ENCODE measurements around the gene SIRPA.

SIRPA gene

GRCh38 chr20:1887321-1887720, 7.9 kb upstream of the SIRPA start:
- peaks cover 19% of the 10 kb centered on the region for H3K4me1 ChIP-seq (ENCODE audit: control insufficient read depth, insufficient read depth, low read depth, low read length)
- H3K9me3 ChIP-seq (ENCODE audit: control insufficient read depth, low read length): no peaks in the 10 kb centered on the region
- no peak overlapping the region for H2AK5ac ChIP-seq (ENCODE audit: low read length, severe bottlenecking)
- H2BK5ac ChIP-seq (ENCODE audit: low read depth, low read length, poor library complexity, severe bottlenecking): no peak overlapping the region
- no peak overlapping the region for H2BK15ac ChIP-seq (ENCODE audit: low read depth, poor library complexity, severe bottlenecking)
- H3K4me2 ChIP-seq (ENCODE audit: low read length, poor library complexity, severe bottlenecking): no peak overlapping the region
- peaks cover 4 to 14% of the 10 kb centered on the region in 2 experiments for H3K36me3 ChIP-seq (ENCODE audit: control insufficient read depth in 1 of 2, insufficient read depth in 2 of 2, low read depth in 1 of 2, low read length in 2 of 2)
- no peak overlapping the region for H2AFZ ChIP-seq (ENCODE audit: low read depth, low read length)
- no peak overlapping the region for H3K4ac ChIP-seq (ENCODE audit: low read depth in 1 of 2, low read length in 2 of 2)
- H3K27ac ChIP-seq (ENCODE audit: low read length, poor library complexity, severe bottlenecking): no peak overlapping the region
- H3K14ac ChIP-seq (ENCODE audit: low read length in 2 of 2): no peak overlapping the region
- H3K23ac ChIP-seq (ENCODE audit: low read length in 2 of 2): no peak overlapping the region
- no peak overlapping the region for H2BK120ac ChIP-seq (ENCODE audit: low read depth, low read length)
- H2BK12ac ChIP-seq (ENCODE audit: low read length in 2 of 2): no peak overlapping the region
- H3K27me3 ChIP-seq (ENCODE audit: control insufficient read depth in 1 of 2, insufficient read depth in 1 of 2, low read length in 2 of 2): peaks cover 14 to 47% of the 10 kb centered on the region in 2 experiments
- H3K18ac ChIP-seq (ENCODE audit: low read depth in 1 of 2, low read length in 2 of 2): no peak overlapping the region
- H4K8ac ChIP-seq (ENCODE audit: low read length): no peak overlapping the region
- peaks cover 15% of the 10 kb centered on the region for H3K79me1 ChIP-seq (replicated peaks; ENCODE audit: low read length, poor library complexity, severe bottlenecking)
- WGBS: 90% methylated on average over 5 of the region's 5 CpGs
- H3K9ac ChIP-seq (ENCODE audit: low read length): no peak overlapping the region
- DNase-seq: no peak
- no peak overlapping the region for H4K91ac ChIP-seq (ENCODE audit: low read length)
- H3K4me3 ChIP-seq (ENCODE audit: insufficient read depth in 1 of 2, low read depth in 1 of 2, low read length in 2 of 2): no peak overlapping the region

- 92% methylated on average over 2 of the region's 2 CpGs for WGBS
- Histone ChIP-seq H3K18ac (ENCODE audit: low read depth in 1 of 2, low read length in 2 of 2) (no peak overlapping the region), H2BK120ac (ENCODE audit: low read depth, low read length) (no peak overlapping the region)
Observed at GRCh38 chr20:1887756-1888155, 7.5 kb upstream of the SIRPA start.

GRCh38 chr20:1888796-1889463, 6.3 kb upstream of the SIRPA start:
- H2BK12ac ChIP-seq (ENCODE audit: low read length in 2 of 2): no peak overlapping the region
- DNase-seq: peak; percentile 74
- peak overlapping the region in 1 of 2 experiments; percentile 58 for H3K18ac ChIP-seq (ENCODE audit: low read depth in 1 of 2, low read length in 2 of 2)
- peaks cover 8 to 33% of the 10 kb centered on the region in 2 experiments for H3K27me3 ChIP-seq (ENCODE audit: control insufficient read depth in 1 of 2, insufficient read depth in 1 of 2, low read length in 2 of 2)
- no peak overlapping the region for H3K9ac ChIP-seq (ENCODE audit: low read length)
- H3K27ac ChIP-seq (ENCODE audit: low read length, poor library complexity, severe bottlenecking): no peak overlapping the region
- H2BK5ac ChIP-seq (ENCODE audit: low read depth, low read length, poor library complexity, severe bottlenecking): no peak overlapping the region
- H4K8ac ChIP-seq (ENCODE audit: low read length): peak overlapping the region; percentile 35
- H3K4me1 ChIP-seq (ENCODE audit: control insufficient read depth, insufficient read depth, low read depth, low read length): peaks cover 25% of the 10 kb centered on the region
- no peak overlapping the region for H3K23ac ChIP-seq (ENCODE audit: low read length in 2 of 2)
- H3K4me3 ChIP-seq (ENCODE audit: insufficient read depth in 1 of 2, low read depth in 1 of 2, low read length in 2 of 2): no peak overlapping the region
- no peak overlapping the region for H3K4me2 ChIP-seq (ENCODE audit: low read length, poor library complexity, severe bottlenecking)
- H2AFZ ChIP-seq (ENCODE audit: low read depth, low read length): no peak overlapping the region
- no peak overlapping the region for H2BK15ac ChIP-seq (ENCODE audit: low read depth, poor library complexity, severe bottlenecking)
- no peak overlapping the region for H3K14ac ChIP-seq (ENCODE audit: low read length in 2 of 2)
- H3K79me1 ChIP-seq (replicated peaks; ENCODE audit: low read length, poor library complexity, severe bottlenecking): peaks cover 25% of the 10 kb centered on the region
- no peak overlapping the region for H2BK120ac ChIP-seq (ENCODE audit: low read depth, low read length)
- peaks cover 4 to 14% of the 10 kb centered on the region in 2 experiments for H3K36me3 ChIP-seq (ENCODE audit: control insufficient read depth in 1 of 2, insufficient read depth in 2 of 2, low read depth in 1 of 2, low read length in 2 of 2)
- WGBS: 64% methylated on average over 7 of the region's 7 CpGs
- no peak overlapping the region for H3K4ac ChIP-seq (ENCODE audit: low read depth in 1 of 2, low read length in 2 of 2)
- H2AK5ac ChIP-seq (ENCODE audit: low read length, severe bottlenecking): no peak overlapping the region
- H3K9me3 ChIP-seq (ENCODE audit: control insufficient read depth, low read length): no peaks in the 10 kb centered on the region
- no peak overlapping the region for H4K91ac ChIP-seq (ENCODE audit: low read length)

More at GRCh38 chr20:1887756-1888155, 7.5 kb upstream of the SIRPA start:
- no peak overlapping the region for H2AK5ac ChIP-seq (ENCODE audit: low read length, severe bottlenecking)
- no peak overlapping the region for H3K4me2 ChIP-seq (ENCODE audit: low read length, poor library complexity, severe bottlenecking)
- H3K36me3 ChIP-seq (ENCODE audit: control insufficient read depth in 1 of 2, insufficient read depth in 2 of 2, low read depth in 1 of 2, low read length in 2 of 2): peaks cover 4 to 14% of the 10 kb centered on the region in 2 experiments
- H3K27me3 ChIP-seq (ENCODE audit: control insufficient read depth in 1 of 2, insufficient read depth in 1 of 2, low read length in 2 of 2): peaks cover 14 to 44% of the 10 kb centered on the region in 2 experiments
- H4K8ac ChIP-seq (ENCODE audit: low read length): no peak overlapping the region
- no peak overlapping the region for H2BK15ac ChIP-seq (ENCODE audit: low read depth, poor library complexity, severe bottlenecking)
- no peak overlapping the region for H3K4ac ChIP-seq (ENCODE audit: low read depth in 1 of 2, low read length in 2 of 2)
- no peak overlapping the region for H3K14ac ChIP-seq (ENCODE audit: low read length in 2 of 2)
- peaks cover 23% of the 10 kb centered on the region for H3K4me1 ChIP-seq (ENCODE audit: control insufficient read depth, insufficient read depth, low read depth, low read length)
- no peak overlapping the region for H2BK5ac ChIP-seq (ENCODE audit: low read depth, low read length, poor library complexity, severe bottlenecking)
- peaks cover 19% of the 10 kb centered on the region for H3K79me1 ChIP-seq (replicated peaks; ENCODE audit: low read length, poor library complexity, severe bottlenecking)
- H3K9me3 ChIP-seq (ENCODE audit: control insufficient read depth, low read length): no peaks in the 10 kb centered on the region
- H3K23ac ChIP-seq (ENCODE audit: low read length in 2 of 2): no peak overlapping the region
- no peak overlapping the region for H2BK12ac ChIP-seq (ENCODE audit: low read length in 2 of 2)
- DNase-seq: no peak
- no peak overlapping the region for H3K4me3 ChIP-seq (ENCODE audit: insufficient read depth in 1 of 2, low read depth in 1 of 2, low read length in 2 of 2)
- no peak overlapping the region for H2AFZ ChIP-seq (ENCODE audit: low read depth, low read length)
- H3K27ac ChIP-seq (ENCODE audit: low read length, poor library complexity, severe bottlenecking): no peak overlapping the region
- no peak overlapping the region for H4K91ac ChIP-seq (ENCODE audit: low read length)
- no peak overlapping the region for H3K9ac ChIP-seq (ENCODE audit: low read length)

- H4K8ac ChIP-seq (ENCODE audit: low read length): no peak overlapping the region
Observed at GRCh38 chr20:1890469-1891262, 4.5 kb upstream of the SIRPA start.

More at GRCh38 chr20:1890469-1891262, 4.5 kb upstream of the SIRPA start:
- H3K9ac ChIP-seq (ENCODE audit: low read length): no peak overlapping the region
- no peak overlapping the region for H3K27ac ChIP-seq (ENCODE audit: low read length, poor library complexity, severe bottlenecking)
- no peak overlapping the region for H2AK5ac ChIP-seq (ENCODE audit: low read length, severe bottlenecking)
- no peak for DNase-seq
- 85% methylated on average over 14 of the region's 14 CpGs for WGBS
- H3K36me3 ChIP-seq (ENCODE audit: control insufficient read depth in 1 of 2, insufficient read depth in 2 of 2, low read depth in 1 of 2, low read length in 2 of 2): peaks cover 4 to 14% of the 10 kb centered on the region in 2 experiments
- peaks cover 25% of the 10 kb centered on the region for H3K79me1 ChIP-seq (replicated peaks; ENCODE audit: low read length, poor library complexity, severe bottlenecking)
- no peak overlapping the region for H3K4me3 ChIP-seq (ENCODE audit: insufficient read depth in 1 of 2, low read depth in 1 of 2, low read length in 2 of 2)
- peaks cover 0 to 23% of the 10 kb centered on the region in 2 experiments for H3K27me3 ChIP-seq (ENCODE audit: control insufficient read depth in 1 of 2, insufficient read depth in 1 of 2, low read length in 2 of 2)
- no peak overlapping the region for H2BK12ac ChIP-seq (ENCODE audit: low read length in 2 of 2)
- no peak overlapping the region for H3K23ac ChIP-seq (ENCODE audit: low read length in 2 of 2)
- H3K4me1 ChIP-seq (ENCODE audit: control insufficient read depth, insufficient read depth, low read depth, low read length): peaks cover 24% of the 10 kb centered on the region
- H3K4ac ChIP-seq (ENCODE audit: low read depth in 1 of 2, low read length in 2 of 2): no peak overlapping the region
- H2AFZ ChIP-seq (ENCODE audit: low read depth, low read length): no peak overlapping the region
- H3K18ac ChIP-seq (ENCODE audit: low read depth in 1 of 2, low read length in 2 of 2): no peak overlapping the region
- no peak overlapping the region for H2BK15ac ChIP-seq (ENCODE audit: low read depth, poor library complexity, severe bottlenecking)
- H3K4me2 ChIP-seq (ENCODE audit: low read length, poor library complexity, severe bottlenecking): no peak overlapping the region
- H3K14ac ChIP-seq (ENCODE audit: low read length in 2 of 2): no peak overlapping the region
- no peaks in the 10 kb centered on the region for H3K9me3 ChIP-seq (ENCODE audit: control insufficient read depth, low read length)
- no peak overlapping the region for H2BK5ac ChIP-seq (ENCODE audit: low read depth, low read length, poor library complexity, severe bottlenecking)
- no peak overlapping the region for H2BK120ac ChIP-seq (ENCODE audit: low read depth, low read length)
- H4K91ac ChIP-seq (ENCODE audit: low read length): no peak overlapping the region
